ENCODE results near the gene SRRD.
"Not testable (repeated sequence)": the region's sequence is repeated elsewhere in the genome, so short reads cannot be mapped to it uniquely, and the experiment has no call there.

Gene SRRD

DNA sequence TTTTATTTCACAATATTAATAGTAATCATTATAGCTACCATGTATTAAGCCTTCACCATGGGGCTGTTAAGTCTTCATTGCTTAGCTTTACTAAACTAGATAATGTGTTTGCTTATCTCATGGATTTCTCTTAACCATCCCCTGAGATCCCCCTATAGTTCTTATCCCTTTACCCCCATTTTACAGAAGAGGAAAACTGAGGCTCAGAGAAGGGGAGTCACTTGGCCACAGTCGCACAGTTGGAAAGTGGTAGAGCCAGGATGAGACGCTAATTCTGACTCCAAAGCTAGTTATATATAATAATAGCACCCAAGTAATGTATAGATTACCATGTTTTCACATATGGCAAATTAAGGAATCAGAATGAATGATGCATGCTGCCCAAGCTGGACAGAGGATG is 38.3 kb downstream of the SRRD start:
- no peak for DNase-seq (ENCODE audit: low read depth)

- DNase-seq (ENCODE audit: low read depth), result no peak
These were observed 38.9 kb downstream of the SRRD start for GRCh38 chr22:26522592-26522991.

DNA sequence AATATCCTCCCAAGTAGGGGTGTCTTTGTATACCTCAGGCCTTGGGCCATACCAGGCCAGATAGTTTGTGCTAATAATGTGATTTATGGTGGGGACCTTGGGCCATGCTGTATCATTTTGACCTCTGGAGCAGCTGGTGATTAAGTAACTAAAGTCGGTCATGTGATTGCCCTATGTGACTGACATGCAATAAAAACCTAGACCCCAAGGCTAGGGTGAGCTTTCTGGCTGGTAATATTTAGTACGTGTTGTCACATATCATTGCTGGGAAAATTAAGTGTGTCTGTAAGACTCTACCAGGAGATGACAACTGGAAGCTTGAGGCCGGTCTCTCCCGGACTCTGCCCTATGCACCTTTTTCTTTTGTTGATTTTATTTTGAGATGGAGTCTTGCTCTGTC is 41.2 kb downstream of the SRRD start:
- no peak for DNase-seq (ENCODE audit: low read depth)

- DNase-seq (ENCODE audit: low read depth), result no peak
These were observed 42.4 kb downstream of the SRRD start for GRCh38 chr22:26525946-26526564.

DNA sequence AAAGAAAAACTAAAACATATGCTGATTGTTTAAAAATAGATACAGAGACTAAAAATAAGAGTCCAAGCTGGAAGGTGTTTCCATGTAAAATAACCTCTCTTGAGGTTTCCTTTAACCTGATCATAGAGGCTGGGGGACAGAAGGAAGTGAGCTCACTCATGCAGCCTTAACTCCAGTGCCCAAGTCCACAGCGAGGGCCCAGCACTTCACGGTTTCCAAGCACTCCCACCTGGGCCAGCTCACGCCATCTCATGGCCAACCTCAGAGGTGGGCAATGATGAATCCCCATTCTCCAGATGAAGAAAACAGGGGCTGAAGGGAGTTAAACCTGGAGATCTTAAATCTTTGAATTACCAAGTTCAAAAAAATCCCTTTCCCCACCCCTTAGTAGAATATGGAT is 43.5 kb downstream of the SRRD start:
- no peak for DNase-seq (ENCODE audit: low read depth)

GRCh38 chr22:26527574-26528465 is 44.1 kb downstream of the SRRD start:
- DNase-seq (ENCODE audit: low read depth), result no peak

DNA sequence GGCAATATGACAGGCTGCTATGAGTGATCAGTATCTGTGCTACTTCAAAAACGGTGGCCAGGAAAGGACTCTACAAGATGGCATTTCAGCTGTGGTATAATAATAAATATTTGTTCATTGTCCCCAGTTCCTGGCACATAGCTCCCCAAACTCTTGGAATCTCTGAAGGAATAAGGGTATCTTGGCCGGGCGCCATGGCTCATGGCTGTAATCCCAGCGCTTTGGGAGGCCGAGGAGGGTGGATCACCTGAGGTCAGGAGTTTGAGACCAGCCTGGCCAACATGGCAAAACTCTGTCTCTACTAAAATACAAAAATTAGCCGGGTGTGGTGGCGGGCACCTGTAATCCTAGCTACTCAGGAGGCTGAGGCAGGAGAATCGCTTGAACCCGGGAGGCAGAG is 44.8 kb downstream of the SRRD start:
- not testable (repeated sequence) for DNase-seq (ENCODE audit: low read depth)

DNA sequence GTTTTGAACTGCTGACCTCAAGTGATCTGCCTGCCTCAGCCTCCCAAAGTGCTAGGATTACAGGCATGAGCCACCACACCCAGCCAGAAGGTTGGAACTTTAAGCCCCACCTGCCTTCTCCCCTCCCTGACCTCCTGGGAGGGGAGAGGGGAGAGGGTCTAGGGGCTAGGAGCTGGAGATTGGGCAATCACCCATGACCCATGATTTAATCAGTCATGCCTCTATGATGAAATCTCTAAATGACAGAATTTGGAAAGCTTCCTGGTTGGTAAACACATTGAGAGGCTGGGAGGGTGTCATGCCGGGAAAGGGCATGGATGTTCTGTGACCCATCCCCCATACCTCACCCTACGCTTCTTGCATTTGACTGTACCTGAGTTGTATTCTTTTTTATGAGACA is 45.7 kb downstream of the SRRD start:
- no peak for DNase-seq (ENCODE audit: low read depth)

GRCh38 chr22:26534171-26534855 is 50.6 kb downstream of the SRRD start:
- no peak for DNase-seq (ENCODE audit: low read depth)

DNA sequence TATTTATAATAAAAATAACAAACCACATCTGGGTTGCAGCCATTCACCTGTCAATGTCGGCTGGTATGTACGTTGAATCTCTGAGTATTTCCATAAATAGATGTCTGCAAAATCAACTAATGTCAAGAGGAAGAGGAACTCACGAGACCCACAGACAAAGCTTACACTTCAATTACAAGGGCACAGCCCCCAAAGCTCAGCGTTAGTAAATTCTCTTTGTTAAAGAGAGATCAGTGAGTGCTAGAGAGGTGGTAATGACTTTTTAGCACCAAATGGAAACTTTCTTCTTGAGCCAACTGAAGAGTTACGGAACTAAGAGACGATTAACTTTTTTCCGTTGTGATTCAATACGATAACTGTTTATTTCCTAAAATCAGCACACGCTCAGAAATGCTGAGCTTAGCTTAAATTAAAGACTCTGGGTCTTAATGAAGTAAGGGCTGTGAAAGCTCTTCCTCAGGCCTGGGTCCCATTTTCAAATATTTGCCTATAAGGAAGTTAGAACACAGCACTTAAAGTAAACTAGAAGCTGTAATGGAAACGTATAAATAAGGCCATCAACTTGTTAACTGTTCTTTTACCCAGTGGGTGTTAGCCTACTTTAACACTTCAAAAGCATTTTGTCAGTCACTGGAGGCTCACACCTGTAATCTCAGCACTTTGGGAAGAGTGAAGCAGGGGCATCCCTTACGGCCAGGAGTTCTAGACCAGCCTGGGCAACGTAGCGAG is 51.4 kb downstream of the SRRD start:
- no peak for DNase-seq (ENCODE audit: low read depth)

GRCh38 chr22:26535603-26535908 is 51.9 kb downstream of the SRRD start:
- no peak for DNase-seq (ENCODE audit: low read depth)

GRCh38 chr22:26536056-26536761 is 52.5 kb downstream of the SRRD start:
- DNase-seq (ENCODE audit: low read depth), result no peak

DNA sequence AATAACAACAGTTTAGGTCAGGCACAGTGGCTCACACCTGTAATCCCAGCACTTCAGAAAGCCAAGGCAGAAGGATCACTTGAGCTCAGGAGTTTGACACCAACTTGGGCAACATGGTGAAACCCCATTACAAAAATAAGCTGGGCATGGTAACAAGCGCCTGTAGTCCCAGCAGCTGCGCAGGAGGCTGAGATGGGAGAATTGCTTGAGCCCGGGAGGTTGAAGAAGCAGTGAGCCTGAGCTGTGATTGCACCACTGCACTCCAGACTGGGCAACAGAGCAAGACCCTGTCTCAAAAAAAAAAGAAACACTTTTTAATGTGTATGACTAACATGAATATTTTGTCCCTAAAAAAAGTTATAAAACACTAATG is 53.1 kb downstream of the SRRD start:
- DNase-seq (ENCODE audit: low read depth), result no peak

- DNase-seq (ENCODE audit: low read depth), result no peak
These were observed 56.4 kb downstream of the SRRD start for GRCh38 chr22:26540119-26540518.

DNA sequence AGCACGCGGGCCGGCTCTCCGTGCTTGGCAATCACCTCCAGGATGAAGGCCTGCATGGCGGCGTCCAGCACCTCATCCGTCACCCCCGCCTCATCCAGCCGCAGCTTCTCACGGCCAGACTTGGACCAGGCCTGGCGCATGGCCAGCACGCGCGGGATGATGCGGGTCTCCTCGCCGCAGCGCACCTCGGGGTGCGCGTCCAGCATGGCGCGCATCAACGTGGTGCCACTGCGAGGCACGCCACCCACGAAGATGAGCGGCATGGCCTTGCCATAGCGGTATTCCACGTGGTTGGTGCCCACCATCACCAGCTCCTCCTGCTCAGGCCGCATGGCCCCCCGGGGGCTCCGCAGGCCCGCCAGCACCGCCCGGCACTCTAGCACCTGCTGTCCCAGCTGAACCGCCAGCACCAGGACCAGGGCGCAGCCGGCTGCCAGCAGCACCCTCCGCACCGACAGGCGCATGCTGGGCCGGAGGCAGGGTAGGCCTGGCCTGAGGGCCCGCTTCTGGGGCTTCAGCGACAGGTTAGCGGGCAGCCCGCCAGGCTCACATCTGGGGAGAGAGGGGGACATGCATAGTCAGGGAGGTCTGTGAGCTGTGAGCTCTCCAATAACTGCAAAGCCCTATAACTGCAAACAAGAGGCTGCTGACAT is 57.6 kb downstream of the SRRD start:
- DNase-seq (ENCODE audit: low read depth), result no peak

GRCh38 chr22:26542831-26543230 is 59.2 kb downstream of the SRRD start:
- DNase-seq (ENCODE audit: low read depth), result no peak
